Keratinocyte (primary cell): ENCODE data around the gene CD93.

Experiments
- CTCF ChIP-seq, 3 experiments: IDR thresholded peaks in 1 of 3; conservative IDR thresholded peaks in 1 of 3; optimal IDR thresholded peaks in 1 of 3; 2 replicates in 2 of 3; 3 replicates in 1 of 3; pipeline versions ENCODE3 to v1.5.1; 2011; ENCODE audit warnings: low read length in 3 of 3, mild to moderate bottlenecking in 3 of 3, moderate library complexity in 2 of 3, control low read depth in 1 of 3, inconsistent platforms in 1 of 3; ENCODE audit not compliant: insufficient read depth in 2 of 3; ENCODE audit errors: extremely low read depth in 1 of 3
- EZH2 ChIP-seq: IDR thresholded peaks from one replicate; pipeline ENCODE4 v1.6.1; 2012; ENCODE audit warnings: inconsistent platforms, mild to moderate bottlenecking, low read length, moderate library complexity

DNA sequence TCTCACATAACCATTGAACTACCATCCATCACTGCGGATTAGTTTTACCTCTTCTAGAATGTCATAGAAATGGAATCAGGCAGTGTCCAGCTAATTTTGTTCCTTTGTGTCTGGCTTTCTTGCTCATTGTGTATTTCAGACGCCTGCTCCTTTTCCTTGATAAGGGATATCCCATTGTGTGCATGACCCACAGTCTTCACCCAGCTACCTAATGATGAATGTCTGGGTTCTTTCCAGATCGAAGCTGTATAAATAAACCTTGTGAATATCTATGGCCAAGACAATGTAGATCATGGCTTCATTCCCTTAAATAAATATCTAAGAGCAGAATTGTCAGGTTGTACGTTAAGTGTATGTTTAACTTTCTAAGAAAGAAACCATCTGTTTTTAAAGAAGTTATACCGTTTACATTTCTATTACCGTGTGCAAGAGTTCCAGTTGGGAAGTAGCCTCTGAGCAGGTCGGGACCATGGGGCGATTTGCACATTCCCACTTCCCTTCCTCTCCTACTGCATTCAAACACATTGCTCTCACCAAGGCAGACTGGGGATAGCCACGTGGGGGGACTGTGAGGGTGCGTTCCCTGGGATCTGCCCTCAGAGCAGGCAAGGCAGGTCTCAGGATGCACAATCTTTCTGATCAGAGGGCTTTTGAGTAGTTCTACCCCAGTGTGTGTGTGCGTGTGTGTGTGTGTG, 13.1 kb downstream of the CD93 start:
- TF ChIP-seq CTCF (optimal IDR thresholded peaks at IDR 0.05 in 1 of 3, IDR thresholded peaks at IDR 0.05 in 1 of 3, conservative IDR thresholded peaks at IDR 0.05 in 1 of 3; ENCODE audit: extremely low read depth in 1 of 3, insufficient read depth in 2 of 3, low read length in 3 of 3) (no peak), EZH2 (no peak)
